ENCODE results near the gene PRELP.
"Not testable (repeated sequence)": the region's sequence is repeated elsewhere in the genome, so short reads cannot be mapped to it uniquely, and the experiment has no call there.

Gene PRELP

DNA sequence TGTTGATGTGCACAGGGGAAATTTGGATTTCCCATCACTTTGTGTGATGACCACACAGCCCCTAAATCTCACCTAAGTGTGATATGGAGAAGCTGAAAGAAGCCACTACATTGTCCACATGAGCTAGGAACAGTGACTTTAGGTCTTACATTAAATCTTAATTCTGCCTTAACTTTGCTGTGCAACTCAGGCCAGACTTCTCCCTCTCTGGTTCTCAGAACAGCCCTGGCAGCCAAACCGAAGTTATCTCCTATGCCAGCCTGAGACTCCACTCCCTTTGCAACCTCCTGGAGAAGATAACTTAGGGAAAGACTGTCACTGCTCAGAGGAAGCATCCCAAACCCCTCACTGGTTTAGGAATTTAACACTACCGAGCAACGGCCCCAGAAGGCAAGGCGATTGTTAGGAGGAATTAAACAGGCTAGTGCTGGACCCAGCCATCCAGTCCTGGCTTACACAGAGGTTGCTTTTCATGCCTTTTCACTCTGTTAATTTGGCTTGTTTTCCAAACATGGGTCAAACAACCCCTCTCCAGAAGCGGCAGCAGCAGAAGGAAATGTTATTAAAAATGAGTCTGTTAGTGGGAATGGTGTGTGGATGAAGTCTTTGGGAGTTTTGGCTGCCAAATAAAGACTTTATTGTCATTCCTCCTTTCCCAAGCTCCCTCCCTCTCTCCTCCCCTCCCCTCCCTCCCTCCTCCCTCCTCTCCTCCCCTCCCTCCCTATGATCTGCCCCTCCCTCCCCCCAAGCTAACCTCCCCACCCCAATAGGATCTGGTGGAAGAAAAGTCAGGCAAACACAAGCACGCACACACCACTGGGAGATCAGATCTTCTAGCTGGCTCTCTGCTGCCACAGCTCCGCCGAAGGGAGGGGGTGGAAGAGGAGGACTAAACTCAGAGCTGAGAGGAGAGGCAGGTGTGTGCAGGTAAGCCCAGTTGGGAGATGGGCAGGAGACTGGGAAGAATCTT is at the start of gene PRELP:
Gene PRELP, plus strand, starts transcription at position 795 of the 970 bp plus-strand sequence. CDS start 7,379 bp downstream, outside the sequence.
- no peak for DNase-seq (ENCODE audit: low spot score)

DNA sequence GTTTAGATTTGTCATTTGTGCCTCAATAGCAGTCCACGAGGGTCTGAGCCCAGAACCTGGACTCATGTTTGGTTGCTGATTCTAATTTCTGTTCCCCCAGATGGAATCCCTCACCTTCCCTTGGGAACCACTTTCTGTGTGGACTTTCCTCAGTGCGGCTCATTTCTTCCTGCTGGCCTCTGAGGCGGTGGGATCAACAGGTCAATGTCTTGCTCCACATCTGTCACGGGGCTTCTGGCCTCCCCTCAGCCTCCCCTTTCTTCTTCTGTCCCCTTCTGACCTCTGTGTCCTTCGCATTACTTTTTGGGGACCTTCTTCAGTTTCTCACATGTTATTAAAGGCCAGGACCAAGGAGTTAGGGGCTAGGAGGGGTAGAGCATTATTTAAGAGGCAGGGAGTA is 49.2 kb upstream of the PRELP start:
- DNase-seq (ENCODE audit: low spot score): no peak

- no peak for DNase-seq (ENCODE audit: low spot score)
These were observed 48.7 kb upstream of the PRELP start for GRCh38 chr1:203426870-203427269.

GRCh38 chr1:203427451-203427850 is 48.2 kb upstream of the PRELP start:
- DNase-seq (ENCODE audit: low spot score): no peak

DNA sequence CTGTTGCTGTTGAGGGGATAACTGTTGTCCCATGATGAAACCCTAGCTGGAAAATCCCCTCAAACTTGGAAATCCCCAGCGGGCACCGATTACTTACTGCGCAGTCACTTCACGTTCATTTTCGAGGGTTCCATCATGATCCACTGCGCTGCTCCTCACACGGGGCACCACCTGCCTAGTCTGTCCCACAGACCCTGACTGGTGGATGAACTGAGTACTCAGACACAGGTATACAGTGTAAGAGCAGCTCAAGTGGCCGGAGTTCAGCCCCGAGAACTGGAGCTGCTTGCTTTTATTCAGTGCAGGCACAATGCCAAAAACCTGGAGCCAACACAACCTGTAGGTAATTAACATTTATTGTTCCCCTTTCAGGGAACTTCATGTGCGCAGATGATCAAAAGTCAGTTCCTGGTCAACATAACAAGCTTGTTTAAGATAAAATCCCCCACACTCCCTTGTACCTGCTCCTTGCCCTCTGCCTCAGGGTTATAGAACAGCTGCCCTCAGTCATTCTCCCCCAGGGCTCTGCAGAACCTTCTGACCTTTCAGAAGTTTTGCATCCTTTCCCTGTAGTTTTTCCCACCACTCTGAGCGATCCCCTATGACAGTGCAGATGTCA is 46.5 kb upstream of the PRELP start:
- DNase-seq (ENCODE audit: low spot score): no peak

GRCh38 chr1:203435615-203436014 is 40.0 kb upstream of the PRELP start:
- no peak for DNase-seq (ENCODE audit: low spot score)

DNA sequence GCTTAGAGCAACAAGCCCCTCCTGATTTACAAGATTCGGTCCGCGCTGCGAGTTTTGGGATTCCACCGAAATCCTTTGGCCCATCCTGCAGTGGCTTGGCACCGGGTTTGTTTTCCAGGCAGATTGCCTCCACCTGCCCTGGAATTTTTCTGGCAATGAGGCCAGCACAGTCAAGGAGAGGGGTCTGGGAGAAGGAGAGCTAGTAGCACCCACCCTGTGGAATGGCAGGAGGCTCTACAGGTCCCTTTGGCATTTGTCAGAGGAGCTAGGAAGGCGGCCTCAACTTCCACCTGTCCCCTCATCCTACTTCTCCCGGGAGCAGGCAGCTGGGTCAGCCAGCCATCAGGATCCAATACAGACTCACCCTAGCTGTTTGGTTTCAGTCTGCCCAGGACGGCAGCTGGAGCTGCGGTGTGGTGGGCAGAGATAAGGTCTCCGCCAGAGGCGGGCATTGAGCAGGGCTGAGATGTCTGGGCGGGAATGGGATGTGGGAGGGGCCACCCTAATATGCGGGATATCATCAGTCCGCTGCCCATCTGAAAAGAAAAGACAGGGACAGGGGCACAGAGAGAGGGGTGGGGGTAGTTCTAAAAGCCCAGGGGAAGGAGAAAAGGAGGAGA is 37.8 kb upstream of the PRELP start:
- DNase-seq (ENCODE audit: low spot score): no peak

DNA sequence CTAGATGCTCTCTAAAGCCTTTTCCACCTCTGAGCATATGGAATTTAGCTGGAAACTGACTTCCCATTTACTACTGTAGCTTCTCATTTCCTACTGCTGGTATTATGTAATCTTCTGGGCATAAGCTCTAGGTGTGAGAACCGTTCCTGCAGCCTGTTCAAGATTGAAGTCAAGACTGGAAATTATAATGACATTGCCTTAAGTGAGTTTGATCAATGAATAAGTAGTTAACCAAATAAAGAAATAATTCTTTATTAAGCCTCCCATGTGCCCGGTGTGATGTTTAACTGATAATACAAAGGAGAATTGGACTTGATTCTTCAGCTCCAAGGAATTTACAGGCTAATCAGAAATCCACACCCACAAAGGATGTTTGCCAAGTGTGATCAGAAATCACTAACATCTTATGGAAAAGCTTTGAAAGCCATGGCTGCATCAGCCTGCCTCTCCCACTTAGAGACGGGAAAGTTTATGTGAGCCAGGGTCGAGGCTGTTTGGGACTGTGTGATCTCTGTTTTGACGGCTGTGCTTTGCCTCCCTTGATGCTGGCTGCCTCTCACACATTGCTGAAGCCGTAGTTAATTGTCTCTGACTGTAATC is 36.4 kb upstream of the PRELP start:
- no peak for DNase-seq (ENCODE audit: low spot score)

GRCh38 chr1:203440771-203441170 is 34.8 kb upstream of the PRELP start:
- DNase-seq (ENCODE audit: low spot score): no peak

GRCh38 chr1:203441766-203442165 is 33.8 kb upstream of the PRELP start:
- DNase-seq (ENCODE audit: low spot score): no peak

GRCh38 chr1:203442821-203443220 is 32.8 kb upstream of the PRELP start:
- no peak for DNase-seq (ENCODE audit: low spot score)

GRCh38 chr1:203443296-203443695 is 32.3 kb upstream of the PRELP start:
- no peak for DNase-seq (ENCODE audit: low spot score)

- DNase-seq (ENCODE audit: low spot score): no peak
These were observed 31.4 kb upstream of the PRELP start for GRCh38 chr1:203444171-203444576.

DNA sequence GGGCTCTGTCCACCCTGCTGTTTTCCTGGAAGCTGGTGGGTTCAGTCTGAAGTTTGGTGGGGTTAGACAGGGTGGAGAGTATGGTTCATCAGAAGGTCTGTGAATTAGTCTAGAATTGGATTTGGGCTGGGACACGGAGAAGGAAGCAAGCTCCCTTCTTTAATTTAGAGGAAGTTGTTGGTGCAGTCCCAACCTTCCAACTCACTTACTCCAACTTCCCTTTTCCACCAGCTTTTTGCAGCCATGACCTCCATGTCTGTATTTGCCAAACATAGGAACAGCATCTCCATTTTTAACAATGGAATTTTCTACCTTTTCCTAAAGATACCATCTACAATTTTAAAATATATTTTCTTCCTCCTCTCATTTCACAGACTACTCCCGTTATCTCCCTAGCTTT is 28.5 kb upstream of the PRELP start:
- no peak for DNase-seq (ENCODE audit: low spot score)

- DNase-seq (ENCODE audit: low spot score): not testable (repeated sequence)
These were observed 28.0 kb upstream of the PRELP start for GRCh38 chr1:203447598-203447997.

DNA sequence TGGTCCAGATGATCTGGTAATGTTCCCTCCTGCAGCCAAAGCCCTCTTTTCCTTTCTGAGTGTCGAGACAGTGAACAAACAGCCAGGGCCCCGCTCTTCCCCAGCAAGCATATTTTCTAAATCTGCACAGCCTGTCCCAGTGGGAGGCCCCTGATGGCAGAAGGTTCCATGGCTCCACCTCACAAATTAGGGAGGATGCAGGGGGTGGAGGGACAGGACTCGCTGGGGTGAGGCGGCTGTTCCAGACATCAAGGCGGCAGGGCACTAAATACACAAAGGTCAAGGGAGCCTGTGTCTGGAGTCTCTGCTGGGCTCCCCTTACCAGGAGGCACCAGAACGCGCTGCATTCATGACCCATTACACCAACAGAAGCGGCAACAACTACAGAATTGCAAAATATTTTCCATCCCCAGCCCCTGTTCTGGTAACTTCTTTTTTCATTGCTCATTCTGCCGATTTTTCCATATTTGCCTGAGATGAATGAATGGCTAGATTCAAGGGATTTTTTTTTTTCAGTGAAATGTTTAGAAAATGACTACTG is 27.0 kb upstream of the PRELP start:
- no peak for DNase-seq (ENCODE audit: low spot score)

DNA sequence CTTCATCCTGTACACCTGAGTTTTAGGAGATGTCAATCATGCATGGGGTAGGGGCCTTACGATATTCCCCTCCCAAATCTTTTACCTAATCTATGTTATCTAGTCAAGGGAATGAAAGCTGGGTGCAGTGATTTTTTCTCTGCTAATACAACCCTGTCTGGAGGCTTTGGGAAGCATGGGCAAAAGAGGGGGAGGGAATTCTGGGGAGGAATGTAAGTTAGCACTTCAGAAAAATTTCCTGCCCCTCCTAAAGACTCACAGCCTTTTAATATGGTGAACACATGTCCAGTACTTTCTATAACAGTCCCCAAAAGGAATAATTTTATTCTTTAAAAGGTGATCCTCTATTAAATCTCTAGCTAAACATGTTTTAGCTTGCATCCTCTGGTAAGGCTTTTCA is 25.6 kb upstream of the PRELP start:
- DNase-seq (ENCODE audit: low spot score): no peak

- DNase-seq (ENCODE audit: low spot score): no peak
These were observed 25.0 kb upstream of the PRELP start for GRCh38 chr1:203450479-203451149.

- DNase-seq (ENCODE audit: low spot score): no peak
These were observed 23.5 kb upstream of the PRELP start for GRCh38 chr1:203451836-203452784.

DNA sequence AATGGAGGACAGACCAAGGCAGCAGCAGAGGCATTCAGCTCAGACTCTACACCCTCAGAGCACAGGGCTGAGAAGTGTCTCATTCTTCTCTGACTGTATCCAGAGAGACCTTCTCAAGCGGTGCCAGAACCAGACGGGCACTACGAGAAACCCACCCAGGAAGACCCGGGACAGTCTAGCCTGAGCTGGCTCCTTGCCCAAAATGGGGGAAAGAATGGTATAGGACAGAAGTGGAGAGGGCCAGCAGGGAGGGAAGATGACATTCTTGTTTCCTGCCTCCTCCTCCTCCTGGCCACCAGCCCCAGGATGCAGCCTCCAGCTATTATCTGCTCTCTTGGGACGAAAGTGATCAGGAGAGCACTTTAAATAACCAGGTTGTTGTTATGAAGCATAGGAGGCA is 22.6 kb upstream of the PRELP start:
- no peak for DNase-seq (ENCODE audit: low spot score)
